Colon (tissue), 2 donors: ENCODE results near the gene RBM48.
"Not testable (repeated sequence)": the region's sequence is repeated elsewhere in the genome, so short reads cannot be mapped to it uniquely, and the experiment has no call there.

Experiments used
- FAIRE-seq: peaks from 2 replicates; lab custom pipeline; 2012; peaks lifted over from hg19 to GRCh38; lab: Jason Lieb, UNC
- donor health status: control.
- donor health status: control.

RBM48 gene

GRCh38 chr7:92545116-92545515 lies 16.5 kb downstream of the RBM48 start:
- FAIRE-seq: not testable (repeated sequence)

GRCh38 chr7:92546856-92547497 lies 18.4 kb downstream of the RBM48 start:
- no peak for FAIRE-seq

- no peak for FAIRE-seq
Measured at GRCh38 chr7:92547579-92547978, 19.0 kb downstream of the RBM48 start.

- FAIRE-seq: no peak
Measured at GRCh38 chr7:92550194-92550593, 21.6 kb downstream of the RBM48 start.

DNA sequence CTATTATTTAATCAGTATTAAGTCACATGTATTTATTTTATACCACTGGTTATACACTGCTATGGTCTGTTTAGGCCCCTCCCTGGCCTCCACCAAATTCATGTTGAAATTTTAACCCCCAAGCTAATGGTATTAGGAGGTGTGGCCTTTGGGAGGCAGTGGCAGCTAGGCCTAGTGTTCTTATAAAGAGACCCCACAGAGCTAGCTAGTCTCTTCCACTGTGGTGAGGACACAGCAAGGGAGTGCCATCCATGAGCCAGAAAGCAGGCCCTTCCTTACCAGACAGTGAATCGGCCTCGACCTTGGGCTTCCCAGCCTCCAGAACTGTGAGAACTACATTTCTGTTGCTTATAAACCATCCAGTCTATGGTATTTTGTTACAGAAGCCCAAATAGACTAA lies 28.7 kb downstream of the RBM48 start:
- no peak for FAIRE-seq

DNA sequence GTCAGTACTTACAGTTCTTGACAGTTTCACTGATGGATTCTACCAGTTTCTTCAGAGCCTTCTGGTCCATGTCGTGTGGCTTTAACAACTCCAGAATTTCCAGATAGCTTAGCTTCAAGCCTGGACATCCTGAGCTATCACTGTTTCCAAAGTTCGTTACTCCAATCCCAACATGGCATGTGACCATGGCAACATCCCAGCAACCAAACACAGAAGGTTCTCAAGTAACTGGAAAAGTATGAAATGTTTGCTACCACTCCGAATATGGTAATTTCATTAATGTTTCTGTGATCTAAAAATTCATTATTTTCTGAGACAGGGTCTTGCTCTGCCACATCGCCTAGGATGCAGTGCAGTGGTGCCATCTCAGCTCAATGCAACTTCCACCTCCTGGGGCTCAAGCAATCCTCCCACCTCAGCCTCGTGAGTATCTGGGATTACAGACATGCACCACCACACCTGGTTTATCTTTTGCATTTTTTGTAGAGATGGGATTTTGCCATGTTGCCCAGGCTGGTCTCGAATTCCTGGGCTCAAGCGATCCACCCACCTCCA lies 29.3 kb downstream of the RBM48 start:
- FAIRE-seq: no peak

- no peak for FAIRE-seq
Measured at GRCh38 chr7:92560602-92561001, 32.0 kb downstream of the RBM48 start.

DNA sequence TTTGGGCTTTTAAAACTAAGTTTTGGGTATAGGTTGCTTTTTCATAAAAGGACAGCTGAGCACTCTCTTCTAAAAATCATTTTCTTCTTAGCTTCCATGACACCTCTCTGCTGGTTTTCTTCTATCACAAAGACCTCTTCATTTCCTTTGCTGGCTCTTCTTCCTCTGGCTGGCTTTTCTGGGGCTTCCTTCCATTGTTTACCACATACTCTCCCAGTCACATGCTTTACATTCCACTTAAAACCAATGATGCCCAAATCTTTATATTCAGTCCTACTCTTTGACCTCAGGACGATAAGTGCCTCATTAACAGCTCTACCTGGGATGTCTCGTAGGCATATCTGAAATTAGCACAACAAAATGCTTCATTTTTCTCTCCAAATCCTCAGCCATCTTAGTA lies 34.8 kb downstream of the RBM48 start:
- FAIRE-seq: no peak

DNA sequence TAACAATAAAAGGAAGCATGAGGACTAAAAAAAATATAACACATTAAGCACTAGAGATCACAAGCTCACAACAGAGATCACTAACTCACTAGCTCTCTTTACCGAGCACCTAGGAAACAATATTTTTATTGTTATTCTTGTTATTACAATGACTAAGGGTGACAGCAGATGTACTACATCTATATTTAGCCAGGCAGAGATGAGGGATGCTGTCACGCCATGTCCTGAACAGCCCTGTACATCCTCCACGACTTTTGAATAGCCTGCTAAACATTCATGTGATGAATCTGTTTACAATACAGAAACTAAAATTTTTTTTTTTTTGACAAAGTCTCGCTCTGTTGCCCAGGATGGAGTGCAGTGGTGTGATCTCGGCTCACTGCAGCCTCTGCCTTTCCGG lies 38.9 kb downstream of the RBM48 start:
- FAIRE-seq: no peak

- FAIRE-seq: no peak
Measured at GRCh38 chr7:92569137-92569536, 40.5 kb downstream of the RBM48 start.

DNA sequence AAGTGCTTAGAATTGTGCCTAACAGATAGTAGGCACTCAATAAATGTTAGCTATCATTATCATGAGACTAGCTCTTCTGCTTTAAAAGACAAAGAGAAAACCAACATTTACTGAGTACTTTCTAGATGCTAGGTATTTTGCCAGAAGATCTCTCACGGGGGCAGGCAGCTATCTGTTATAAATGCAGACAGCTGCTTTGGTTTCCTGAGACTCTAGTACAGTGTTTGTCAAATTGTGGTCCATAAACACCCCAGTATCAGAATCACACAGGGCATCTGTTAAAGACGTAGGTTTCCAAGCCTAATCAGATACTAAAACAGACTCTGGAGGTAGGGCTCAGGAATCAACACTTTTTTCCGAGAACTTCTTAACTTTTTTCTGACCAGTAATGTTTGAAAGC lies 47.7 kb downstream of the RBM48 start:
- FAIRE-seq: no peak

DNA sequence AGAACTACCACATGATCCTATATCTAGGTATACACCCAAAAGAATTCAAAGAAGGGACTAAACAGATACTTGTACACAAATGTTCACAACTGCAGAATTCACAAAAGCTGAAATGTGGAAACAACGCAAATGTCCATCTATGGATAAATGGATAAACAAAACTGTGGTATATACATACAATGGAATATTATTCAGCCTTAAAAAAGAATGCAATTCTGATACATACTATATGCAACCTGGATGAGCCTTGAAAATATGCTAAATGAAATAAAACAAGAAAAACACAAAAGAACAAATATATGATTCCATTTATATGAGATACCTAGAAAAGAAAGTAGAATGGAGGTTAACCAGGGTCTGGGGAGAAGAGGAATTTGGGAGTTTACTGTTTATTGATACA lies 54.4 kb downstream of the RBM48 start:
- FAIRE-seq: no peak

DNA sequence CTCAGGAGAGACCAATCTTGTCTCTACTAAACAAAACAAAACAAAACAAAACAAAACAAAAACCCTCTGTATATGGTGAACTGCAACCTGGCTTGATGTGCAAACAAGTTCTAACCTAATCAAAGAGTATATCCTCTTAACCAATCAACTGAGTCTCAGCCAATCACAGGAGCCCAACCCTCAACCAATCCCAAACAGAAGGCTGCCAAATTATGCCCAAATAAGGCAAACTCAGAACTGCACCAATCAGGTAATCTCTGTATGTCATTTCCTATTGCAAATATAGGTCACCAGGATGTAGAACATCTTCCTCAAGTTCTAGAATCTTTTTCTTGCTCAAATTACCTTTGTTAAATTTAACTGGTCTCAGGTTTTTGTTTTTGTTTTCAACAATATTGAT lies 56.4 kb downstream of the RBM48 start:
- FAIRE-seq: no peak

- FAIRE-seq: no peak
Measured at GRCh38 chr7:92586403-92586802, 57.8 kb downstream of the RBM48 start.

GRCh38 chr7:92586841-92587240 lies 58.2 kb downstream of the RBM48 start:
- no peak for FAIRE-seq
